Fibroblast of lung (primary cell): ENCODE data around the gene STXBP6. TPM values are rescaled to one million over a fixed set of nuclear protein-coding genes. Genes with fewer than 3 reads are reported as not detected.
A peak's percentile ranks its signal among the peaks of the same experiment; 100 is the strongest.

Experiments
- DNase-seq, 2 donors: peaks; one replicate each; pipeline versions ENCODE4 v3.0.0 to v3.0.0-alpha.2; 2010; ENCODE audit warnings: low read depth in 2 of 2
- H2AFZ ChIP-seq: 2 replicates; pipeline ENCODE4 v1.5.1; 2012; ENCODE audit warnings: low read length, control low read depth, inconsistent platforms
- H3K27ac ChIP-seq: 2 replicates; pipeline ENCODE4 v1.5.1; 2011; ENCODE audit warnings: low read length, control low read depth; ENCODE audit not compliant: insufficient read depth
- H3K27me3 ChIP-seq: 2 replicates; pipeline ENCODE4 v1.5.1; 2011; ENCODE audit warnings: mild to moderate bottlenecking, low read length; ENCODE audit not compliant: control insufficient read depth, insufficient read depth
- H3K36me3 ChIP-seq: 2 replicates; pipeline ENCODE4 v1.5.1; 2011; ENCODE audit warnings: low read length; ENCODE audit not compliant: control insufficient read depth, insufficient read depth
- H3K4me1 ChIP-seq: 2 replicates; pipeline ENCODE4 v1.5.1; 2011; ENCODE audit warnings: low read length; ENCODE audit not compliant: control insufficient read depth, insufficient read depth; ENCODE audit errors: extremely low read depth
- H3K4me2 ChIP-seq: 2 replicates; pipeline ENCODE4 v1.5.1; 2011; ENCODE audit warnings: low read length, control low read depth; ENCODE audit not compliant: insufficient read depth; ENCODE audit errors: extremely low read depth
- H3K4me3 ChIP-seq, 4 experiments: fragments of 200-600 bp in 1 of 4; sonication (generic) in 1 of 4; replicated peaks in 1 of 4; 2 replicates each; pipeline ENCODE4 v1.5.1; 2011 to 2016; ENCODE audit warnings: low read length in 4 of 4, low read depth in 3 of 4, mild to moderate bottlenecking in 3 of 4, control low read depth in 2 of 4, inconsistent platforms in 1 of 4, mixed read lengths in 1 of 4; ENCODE audit not compliant: insufficient read depth in 1 of 4; ENCODE audit errors: control extremely low read depth in 1 of 4
- H3K79me2 ChIP-seq: 2 replicates; pipeline ENCODE4 v1.5.1; 2012; ENCODE audit warnings: mild to moderate bottlenecking, low read length, inconsistent platforms; ENCODE audit not compliant: control insufficient read depth, insufficient read depth
- H3K9ac ChIP-seq: 2 replicates; pipeline ENCODE4 v1.5.1; 2011; ENCODE audit warnings: mild to moderate bottlenecking, low read length, control low read depth; ENCODE audit not compliant: insufficient read depth
- H3K9me3 ChIP-seq: 2 replicates; pipeline ENCODE4 v1.5.1; 2012; ENCODE audit warnings: low read depth, low read length; ENCODE audit not compliant: control insufficient read depth, insufficient read depth
- H4K20me1 ChIP-seq: 2 replicates; pipeline ENCODE4 v1.5.1; 2011; ENCODE audit warnings: low read length; ENCODE audit not compliant: control insufficient read depth, insufficient read depth; ENCODE audit errors: extremely low read depth
- EZH2 ChIP-seq: IDR thresholded peaks from 2 replicates; pipeline ENCODE4 v1.5.1; 2012; ENCODE audit warnings: low read length, control low read depth, mild to moderate bottlenecking; ENCODE audit errors: missing control alignments
- polyA plus RNA-seq, 2 donors: library from polyadenylated mRNA; depleted of rRNA in 1 of 2; stranded (reverse) in 1 of 2; unstranded in 1 of 2; fragments of >200 nt; gene quantifications; 2 replicates each; pipeline ENCODE4 v1.2.1, GENCODE V29; 2011 to 2012; ENCODE audit warnings: missing spikeins in 1 of 2
- total RNA-seq: library from RNA; depleted of rRNA; stranded (reverse); fragments of >200 nt; gene quantifications from 2 replicates; pipeline ENCODE4 v1.2.1, GENCODE V29; 2014
- TF ChIP-seq, protein P1 (sequence below), 2 donors: IDR thresholded peaks in 1 of 2; conservative IDR thresholded peaks in 1 of 2; 1 replicate in 1 of 2; 2 replicates in 1 of 2; pipeline ENCODE4 v1.5.1; 2011 to 2012; ENCODE audit warnings: low read length in 2 of 2, control low read depth in 1 of 2, inconsistent platforms in 1 of 2, low read depth in 1 of 2, mild to moderate bottlenecking in 1 of 2

STXBP6 gene
- total and polyA plus RNA-seq, 2 donors (not counting 1 experiment from before 2014, with no cell fraction given): 4.5 to 17.8 TPM

DNA sequence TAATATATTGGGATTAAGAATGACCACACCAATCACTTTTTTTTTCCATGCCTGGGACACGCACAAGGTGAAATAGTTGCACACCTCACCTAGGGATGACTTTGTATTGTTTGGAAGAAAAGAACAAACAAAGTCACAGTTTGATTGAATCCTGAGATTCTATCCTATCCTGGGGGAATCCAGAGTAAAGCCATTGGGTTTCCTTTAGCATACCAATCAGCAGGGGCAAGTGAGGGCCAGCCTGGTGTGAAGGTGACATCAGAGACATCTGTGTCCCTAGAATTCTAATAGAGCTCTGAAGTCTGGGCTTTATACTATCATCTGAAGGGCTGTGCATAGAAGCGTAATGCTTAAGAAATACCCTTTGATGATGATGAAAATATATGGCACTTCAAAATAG is 199.9 kb downstream of the STXBP6 start:
- H3K27ac ChIP-seq: no peak overlapping the region
- no peak for TF ChIP-seq EZH2
- TF ChIP-seq, protein P1, sequence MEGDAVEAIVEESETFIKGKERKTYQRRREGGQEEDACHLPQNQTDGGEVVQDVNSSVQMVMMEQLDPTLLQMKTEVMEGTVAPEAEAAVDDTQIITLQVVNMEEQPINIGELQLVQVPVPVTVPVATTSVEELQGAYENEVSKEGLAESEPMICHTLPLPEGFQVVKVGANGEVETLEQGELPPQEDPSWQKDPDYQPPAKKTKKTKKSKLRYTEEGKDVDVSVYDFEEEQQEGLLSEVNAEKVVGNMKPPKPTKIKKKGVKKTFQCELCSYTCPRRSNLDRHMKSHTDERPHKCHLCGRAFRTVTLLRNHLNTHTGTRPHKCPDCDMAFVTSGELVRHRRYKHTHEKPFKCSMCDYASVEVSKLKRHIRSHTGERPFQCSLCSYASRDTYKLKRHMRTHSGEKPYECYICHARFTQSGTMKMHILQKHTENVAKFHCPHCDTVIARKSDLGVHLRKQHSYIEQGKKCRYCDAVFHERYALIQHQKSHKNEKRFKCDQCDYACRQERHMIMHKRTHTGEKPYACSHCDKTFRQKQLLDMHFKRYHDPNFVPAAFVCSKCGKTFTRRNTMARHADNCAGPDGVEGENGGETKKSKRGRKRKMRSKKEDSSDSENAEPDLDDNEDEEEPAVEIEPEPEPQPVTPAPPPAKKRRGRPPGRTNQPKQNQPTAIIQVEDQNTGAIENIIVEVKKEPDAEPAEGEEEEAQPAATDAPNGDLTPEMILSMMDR (conservative IDR thresholded peaks at IDR 0.05 in 1 of 2, IDR thresholded peaks at IDR 0.05 in 1 of 2; ENCODE audit: low read depth in 1 of 2, low read length in 2 of 2): no peak

DNA sequence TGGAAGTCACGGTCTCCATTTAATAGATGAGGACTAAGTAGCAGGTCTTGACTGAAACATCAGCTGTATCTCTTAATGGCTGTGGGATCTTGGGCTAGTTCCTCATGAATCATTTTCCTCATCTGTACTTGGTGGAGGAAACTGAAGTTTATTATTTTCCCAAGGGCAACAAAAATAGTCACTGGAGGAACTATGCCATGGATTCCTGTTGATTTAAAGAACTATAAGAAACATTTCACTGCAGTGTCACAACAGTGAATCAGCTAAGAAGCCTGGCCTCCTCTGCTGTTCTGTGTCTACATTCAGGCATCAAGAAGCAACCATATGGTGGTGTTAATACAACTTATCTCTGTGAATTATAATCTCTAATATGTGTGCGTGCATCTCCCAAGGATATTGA is 200.5 kb downstream of the STXBP6 start:
- Histone ChIP-seq H3K4me1 (no peaks in the 10 kb centered on the region), H3K27me3 (no peaks in the 10 kb centered on the region), H3K27ac (no peak overlapping the region), H3K4me3 (no peak overlapping the region), H2AFZ (no peak overlapping the region), H3K9ac (no peak overlapping the region), H4K20me1 (no peaks in the 10 kb centered on the region), H3K36me3 (no peaks in the 10 kb centered on the region), H3K79me2 (no peaks in the 10 kb centered on the region), H3K4me2 (no peak overlapping the region), H3K9me3 (no peaks in the 10 kb centered on the region)
- peak in 1 of 2 donors; percentile 43 for DNase-seq
- TF ChIP-seq, protein P1 (conservative IDR thresholded peaks at IDR 0.05 in 1 of 2, IDR thresholded peaks at IDR 0.05 in 1 of 2; ENCODE audit: low read depth in 1 of 2, low read length in 2 of 2): no peak
- TF ChIP-seq EZH2: no peak

More for the DNA sequence above, 199.9 kb downstream of the STXBP6 start:
- Histone ChIP-seq H4K20me1 (no peaks in the 10 kb centered on the region), H3K4me1 (no peaks in the 10 kb centered on the region), H3K4me3 (no peak overlapping the region), H3K36me3 (no peaks in the 10 kb centered on the region), H3K27me3 (no peaks in the 10 kb centered on the region), H3K9me3 (no peaks in the 10 kb centered on the region), H3K4me2 (no peak overlapping the region), H3K9ac (no peak overlapping the region), H3K79me2 (no peaks in the 10 kb centered on the region), H2AFZ (no peak overlapping the region)
- no peak for DNase-seq

DNA sequence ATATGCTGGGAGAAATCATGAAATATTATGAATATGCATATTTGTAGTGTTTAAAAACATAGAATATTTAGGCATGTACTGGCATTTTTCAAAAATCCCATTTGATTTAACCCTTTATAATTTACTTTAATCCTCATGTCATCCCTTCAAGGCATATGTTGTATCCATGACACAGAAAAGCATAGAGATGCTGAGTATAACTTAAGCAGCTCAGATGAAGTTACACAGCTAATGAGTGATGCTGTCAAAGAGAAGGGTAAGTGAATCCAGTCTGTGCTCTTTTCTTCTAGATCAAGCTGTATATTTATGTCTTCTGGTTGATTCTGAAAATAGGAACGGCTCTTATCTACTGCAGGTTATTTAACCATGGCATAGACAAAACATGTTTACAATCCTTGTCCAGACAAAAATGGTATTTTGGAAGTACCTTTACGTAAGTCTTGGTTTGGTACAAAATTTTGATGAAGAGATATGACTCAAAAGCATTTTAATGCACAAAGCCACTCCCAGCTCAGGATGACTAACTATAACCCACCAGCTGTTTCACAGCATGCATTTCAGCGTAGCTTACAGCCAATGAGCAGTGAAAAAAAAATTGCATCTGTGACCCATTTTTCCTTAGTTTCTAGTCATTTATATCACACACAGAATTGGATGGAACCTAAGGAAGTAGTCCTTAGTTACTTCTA is 201.7 kb downstream of the STXBP6 start:
- Histone ChIP-seq H2AFZ (no peak overlapping the region), H3K4me3 (no peak overlapping the region), H3K4me2 (no peak overlapping the region), H3K79me2 (no peaks in the 10 kb centered on the region), H4K20me1 (no peaks in the 10 kb centered on the region), H3K27ac (no peak overlapping the region), H3K9ac (no peak overlapping the region), H3K27me3 (no peaks in the 10 kb centered on the region), H3K4me1 (no peaks in the 10 kb centered on the region), H3K9me3 (no peaks in the 10 kb centered on the region), H3K36me3 (no peaks in the 10 kb centered on the region)
- TF ChIP-seq EZH2: no peak
- TF ChIP-seq, protein P1 (conservative IDR thresholded peaks at IDR 0.05 in 1 of 2, IDR thresholded peaks at IDR 0.05 in 1 of 2; ENCODE audit: low read depth in 1 of 2, low read length in 2 of 2): no peak
- peak; percentile 73 to 80 for DNase-seq
